ENCODE data around the gene AZI2. TPM values are rescaled to one million over a fixed set of nuclear protein-coding genes. Genes with fewer than 3 reads are reported as not detected.

The AZI2 gene
- total RNA-seq, 1 experiment from 2014 or later, result 47.3 TPM

- H3K9me3 Mint-ChIP-seq (ENCODE audit: low read depth, unreplicated experiment), result no peaks in the 10 kb centered on the region
- H3K4me1 Mint-ChIP-seq (ENCODE audit: low read depth, unreplicated experiment), result no peaks in the 10 kb centered on the region
- no peak overlapping the region for H3K27ac Mint-ChIP-seq (ENCODE audit: unreplicated experiment)
- no peak for TF ChIP-seq CTCF (IDR thresholded peaks at IDR 0.05; ENCODE audit: unreplicated experiment)
- CTCF ChIA-PET, result no interaction called here
- no peaks in the 10 kb centered on the region for H3K36me3 Mint-ChIP-seq (ENCODE audit: insufficient read depth, unreplicated experiment)
- BruUV-seq (replicated peaks), result no TSS peak
- no peak for DNase-seq
- intact Hi-C loops (cut with micrococcal nuclease; ENCODE audit: unreplicated experiment), result no loop called here
- no peaks in the 10 kb centered on the region for H3K27me3 Mint-ChIP-seq (ENCODE audit: unreplicated experiment)
- no peak overlapping the region for H3K4me3 Mint-ChIP-seq (ENCODE audit: low read depth, unreplicated experiment)
Measured at GRCh38 chr3:28301688-28302087, 46.9 kb downstream of the AZI2 start.

GRCh38 chr3:28300345-28300962, 48.2 kb downstream of the AZI2 start:
- intact Hi-C loops (cut with micrococcal nuclease; ENCODE audit: unreplicated experiment), result no loop called here
- CTCF ChIA-PET, result interaction anchor here (0.5 to 0.7 kb wide), 2 partner anchors 10 to 765 kb away, joined by 3 read pairs; no protein-coding TSS in a partner anchor

GRCh38 chr3:28299705-28300104, 48.9 kb downstream of the AZI2 start:
- H3K4me1 Mint-ChIP-seq (ENCODE audit: low read depth, unreplicated experiment), result no peaks in the 10 kb centered on the region
- no peak overlapping the region for H3K4me3 Mint-ChIP-seq (ENCODE audit: low read depth, unreplicated experiment)
- BruUV-seq (replicated peaks), result no TSS peak
- no peaks in the 10 kb centered on the region for H3K27me3 Mint-ChIP-seq (ENCODE audit: unreplicated experiment)
- CTCF ChIA-PET, result interaction anchor here (0.7 kb wide), 1 partner anchor 10 kb away, joined by 3 read pairs; no protein-coding TSS in a partner anchor
- no peaks in the 10 kb centered on the region for H3K36me3 Mint-ChIP-seq (ENCODE audit: insufficient read depth, unreplicated experiment)
- no peak for DNase-seq
- TF ChIP-seq CTCF (IDR thresholded peaks at IDR 0.05; ENCODE audit: unreplicated experiment), result no peak
- no peaks in the 10 kb centered on the region for H3K9me3 Mint-ChIP-seq (ENCODE audit: low read depth, unreplicated experiment)
- no peak overlapping the region for H3K27ac Mint-ChIP-seq (ENCODE audit: unreplicated experiment)
- intact Hi-C loops (cut with micrococcal nuclease; ENCODE audit: unreplicated experiment), result no loop called here

More at GRCh38 chr3:28300345-28300962, 48.2 kb downstream of the AZI2 start:
- Mint-ChIP-seq H3K9me3 (ENCODE audit: low read depth, unreplicated experiment) (no peaks in the 10 kb centered on the region), H3K27me3 (ENCODE audit: unreplicated experiment) (no peaks in the 10 kb centered on the region), H3K4me1 (ENCODE audit: low read depth, unreplicated experiment) (no peaks in the 10 kb centered on the region), H3K27ac (ENCODE audit: unreplicated experiment) (no peak overlapping the region), H3K36me3 (ENCODE audit: insufficient read depth, unreplicated experiment) (no peaks in the 10 kb centered on the region), H3K4me3 (ENCODE audit: low read depth, unreplicated experiment) (no peak overlapping the region)
- TF ChIP-seq CTCF (IDR thresholded peaks at IDR 0.05; ENCODE audit: unreplicated experiment), result no peak
- no TSS peak for BruUV-seq (replicated peaks)
- DNase-seq, result no peak

- H3K4me3 Mint-ChIP-seq (ENCODE audit: low read depth, unreplicated experiment), result no peak overlapping the region
- no TSS peak for BruUV-seq (replicated peaks)
Measured at GRCh38 chr3:28295898-28296490, 52.6 kb downstream of the AZI2 start.

More at GRCh38 chr3:28295898-28296490, 52.6 kb downstream of the AZI2 start:
- Mint-ChIP-seq H3K27me3 (ENCODE audit: unreplicated experiment) (no peaks in the 10 kb centered on the region), H3K4me1 (ENCODE audit: low read depth, unreplicated experiment) (no peaks in the 10 kb centered on the region), H3K9me3 (ENCODE audit: low read depth, unreplicated experiment) (no peaks in the 10 kb centered on the region), H3K27ac (ENCODE audit: unreplicated experiment) (no peak overlapping the region), H3K36me3 (ENCODE audit: insufficient read depth, unreplicated experiment) (no peaks in the 10 kb centered on the region)
- no peak for TF ChIP-seq CTCF (IDR thresholded peaks at IDR 0.05; ENCODE audit: unreplicated experiment)
- intact Hi-C loops (cut with micrococcal nuclease; ENCODE audit: unreplicated experiment), result no loop called here
- DNase-seq, result no peak
- CTCF ChIA-PET, result no interaction called here

Measured in Calu3 (cell line).